Fibroblast of lung (primary cell): ENCODE results near the gene CALM3. TPM values are rescaled to one million over a fixed set of nuclear protein-coding genes. Genes with fewer than 3 reads are reported as not detected.

Experiments
- DNase-seq, 2 donors: peaks; one replicate each; pipeline versions ENCODE4 v3.0.0 to v3.0.0-alpha.2; 2010; ENCODE audit warnings: low read depth in 2 of 2
- H2AFZ ChIP-seq: 2 replicates; pipeline ENCODE4 v1.5.1; 2012; ENCODE audit warnings: low read length, control low read depth, inconsistent platforms
- H3K27ac ChIP-seq: 2 replicates; pipeline ENCODE4 v1.5.1; 2011; ENCODE audit warnings: low read length, control low read depth; ENCODE audit not compliant: insufficient read depth
- H3K27me3 ChIP-seq: 2 replicates; pipeline ENCODE4 v1.5.1; 2011; ENCODE audit warnings: mild to moderate bottlenecking, low read length; ENCODE audit not compliant: control insufficient read depth, insufficient read depth
- H3K36me3 ChIP-seq: 2 replicates; pipeline ENCODE4 v1.5.1; 2011; ENCODE audit warnings: low read length; ENCODE audit not compliant: control insufficient read depth, insufficient read depth
- H3K4me1 ChIP-seq: 2 replicates; pipeline ENCODE4 v1.5.1; 2011; ENCODE audit warnings: low read length; ENCODE audit not compliant: control insufficient read depth, insufficient read depth; ENCODE audit errors: extremely low read depth
- H3K4me2 ChIP-seq: 2 replicates; pipeline ENCODE4 v1.5.1; 2011; ENCODE audit warnings: low read length, control low read depth; ENCODE audit not compliant: insufficient read depth; ENCODE audit errors: extremely low read depth
- H3K4me3 ChIP-seq, 4 experiments: fragments of 200-600 bp in 1 of 4; sonication (generic) in 1 of 4; replicated peaks in 1 of 4; 2 replicates each; pipeline ENCODE4 v1.5.1; 2011 to 2016; ENCODE audit warnings: low read length in 4 of 4, low read depth in 3 of 4, mild to moderate bottlenecking in 3 of 4, control low read depth in 2 of 4, inconsistent platforms in 1 of 4, mixed read lengths in 1 of 4; ENCODE audit not compliant: insufficient read depth in 1 of 4; ENCODE audit errors: control extremely low read depth in 1 of 4
- H3K79me2 ChIP-seq: 2 replicates; pipeline ENCODE4 v1.5.1; 2012; ENCODE audit warnings: mild to moderate bottlenecking, low read length, inconsistent platforms; ENCODE audit not compliant: control insufficient read depth, insufficient read depth
- H3K9ac ChIP-seq: 2 replicates; pipeline ENCODE4 v1.5.1; 2011; ENCODE audit warnings: mild to moderate bottlenecking, low read length, control low read depth; ENCODE audit not compliant: insufficient read depth
- H3K9me3 ChIP-seq: 2 replicates; pipeline ENCODE4 v1.5.1; 2012; ENCODE audit warnings: low read depth, low read length; ENCODE audit not compliant: control insufficient read depth, insufficient read depth
- H4K20me1 ChIP-seq: 2 replicates; pipeline ENCODE4 v1.5.1; 2011; ENCODE audit warnings: low read length; ENCODE audit not compliant: control insufficient read depth, insufficient read depth; ENCODE audit errors: extremely low read depth
- CTCF ChIP-seq, 2 donors: IDR thresholded peaks in 1 of 2; conservative IDR thresholded peaks in 1 of 2; 1 replicate in 1 of 2; 2 replicates in 1 of 2; pipeline ENCODE4 v1.5.1; 2011 to 2012; ENCODE audit warnings: low read length in 2 of 2, control low read depth in 1 of 2, inconsistent platforms in 1 of 2, low read depth in 1 of 2, mild to moderate bottlenecking in 1 of 2
- EZH2 ChIP-seq: IDR thresholded peaks from 2 replicates; pipeline ENCODE4 v1.5.1; 2012; ENCODE audit warnings: low read length, control low read depth, mild to moderate bottlenecking; ENCODE audit errors: missing control alignments
- polyA plus RNA-seq, 2 donors: library from polyadenylated mRNA; depleted of rRNA in 1 of 2; stranded (reverse) in 1 of 2; unstranded in 1 of 2; fragments of >200 nt; gene quantifications; 2 replicates each; pipeline ENCODE4 v1.2.1, GENCODE V29; 2011 to 2012; ENCODE audit warnings: missing spikeins in 1 of 2
- total RNA-seq: library from RNA; depleted of rRNA; stranded (reverse); fragments of >200 nt; gene quantifications from 2 replicates; pipeline ENCODE4 v1.2.1, GENCODE V29; 2014

CALM3 gene
- total and polyA plus RNA-seq, 2 donors (not counting 1 experiment from before 2014, with no cell fraction given): 160 to 901 TPM

GRCh38 chr19:46574533-46574932 is 26.6 kb upstream of the CALM3 start:
- Histone ChIP-seq H3K79me2 (no peaks in the 10 kb centered on the region), H3K9ac (no peak overlapping the region), H3K36me3 (no peaks in the 10 kb centered on the region), H3K27me3 (no peaks in the 10 kb centered on the region), H3K4me2 (no peak overlapping the region), H3K4me3 (no peak overlapping the region), H4K20me1 (no peaks in the 10 kb centered on the region), H3K9me3 (no peaks in the 10 kb centered on the region), H2AFZ (no peak overlapping the region), H3K27ac (no peak overlapping the region), H3K4me1 (no peaks in the 10 kb centered on the region)
- TF ChIP-seq EZH2 (no peak), CTCF (conservative IDR thresholded peaks at IDR 0.05 in 1 of 2, IDR thresholded peaks at IDR 0.05 in 1 of 2; ENCODE audit: low read depth in 1 of 2, low read length in 2 of 2) (no peak)
- DNase-seq: peak in 1 of 2 donors; percentile 13

GRCh38 chr19:46578450-46578849 is 22.7 kb upstream of the CALM3 start:
- Histone ChIP-seq H3K27me3 (peaks cover 3% of the 10 kb centered on the region), H3K9me3 (no peaks in the 10 kb centered on the region), H3K4me1 (no peaks in the 10 kb centered on the region), H2AFZ (no peak overlapping the region), H3K9ac (no peak overlapping the region), H3K36me3 (no peaks in the 10 kb centered on the region), H3K79me2 (no peaks in the 10 kb centered on the region), H3K27ac (no peak overlapping the region), H3K4me3 (no peak overlapping the region), H4K20me1 (no peaks in the 10 kb centered on the region), H3K4me2 (no peak overlapping the region)
- DNase-seq: no peak
- TF ChIP-seq CTCF (conservative IDR thresholded peaks at IDR 0.05 in 1 of 2, IDR thresholded peaks at IDR 0.05 in 1 of 2; ENCODE audit: low read depth in 1 of 2, low read length in 2 of 2) (no peak), EZH2 (no peak)

- TF ChIP-seq CTCF (conservative IDR thresholded peaks at IDR 0.05 in 1 of 2, IDR thresholded peaks at IDR 0.05 in 1 of 2; ENCODE audit: low read depth in 1 of 2, low read length in 2 of 2) (peak; percentile 25 to 71), EZH2 (no peak)
- H3K4me2 ChIP-seq: no peak overlapping the region
- peaks cover 3% of the 10 kb centered on the region for H3K27me3 ChIP-seq
- no peaks in the 10 kb centered on the region for H3K4me1 ChIP-seq
- H2AFZ ChIP-seq: no peak overlapping the region
- H3K36me3 ChIP-seq: no peaks in the 10 kb centered on the region
- no peak overlapping the region for H3K27ac ChIP-seq
- H3K79me2 ChIP-seq: no peaks in the 10 kb centered on the region
- no peak for DNase-seq
- no peaks in the 10 kb centered on the region for H3K9me3 ChIP-seq
- no peak overlapping the region for H3K9ac ChIP-seq
- H4K20me1 ChIP-seq: no peaks in the 10 kb centered on the region
- H3K4me3 ChIP-seq: no peak overlapping the region
Measured at GRCh38 chr19:46579361-46579879, 21.7 kb upstream of the CALM3 start.
